ENCODE measurements around the gene ZBTB5. TPM values are rescaled to one million over a fixed set of nuclear protein-coding genes. Genes with fewer than 3 reads are reported as not detected.

The ZBTB5 gene
- total RNA-seq, 1 experiment from 2014 or later = 30.6 TPM

DNA sequence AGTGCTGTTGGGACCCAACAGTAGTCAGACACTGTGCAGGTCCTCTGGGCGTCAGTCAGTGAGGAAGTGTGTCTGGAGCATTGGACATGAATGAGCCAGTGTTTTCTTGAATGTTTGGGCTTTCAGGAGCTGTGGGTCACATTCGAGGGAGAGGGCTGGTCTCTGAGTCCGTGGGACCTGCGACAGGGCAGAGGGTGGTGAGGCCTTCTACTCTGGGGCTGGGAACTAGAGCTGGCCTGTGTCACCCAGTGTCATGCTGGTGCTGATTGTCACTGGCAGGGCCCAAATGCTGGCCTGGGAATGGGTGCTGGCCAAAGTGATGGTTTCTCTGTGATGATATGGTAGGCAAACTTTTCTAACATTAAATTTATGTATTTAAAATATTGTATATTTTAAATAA is 30.8 kb upstream of the ZBTB5 start:
- no peaks in the 10 kb centered on the region for H3K4me1 ChIP-seq (ENCODE audit: control insufficient read depth, insufficient read depth, low read length)
- in situ Hi-C loops (cut with HindIII; ENCODE audit: low pct_unique_long_range_greater_than_20kb, low sequenced_read_pairs) (no loop called here), intact Hi-C loops (cut with micrococcal nuclease; ENCODE audit: unreplicated experiment) (loop anchor here (10.0 kb wide), 1 partner anchor 239 kb away; no protein-coding TSS in a partner anchor)
- no peak for DNase-seq (ENCODE audit: low read depth, low spot score)
- ChIA-PET CTCF (interaction anchor here (0.7 to 0.8 kb wide), 2 partner anchors 16 to 259 kb away, joined by 3 to 12 read pairs; no protein-coding TSS in a partner anchor), POLR2A (no interaction called here)
- H3K9me3 ChIP-seq (ENCODE audit: control insufficient read depth, insufficient read depth, low read depth, low read length) = no peaks in the 10 kb centered on the region
- H3K27ac ChIP-seq (ENCODE audit: low read length) = no peak overlapping the region
- H3K27me3 ChIP-seq (ENCODE audit: control insufficient read depth, insufficient read depth, low read length) = no peaks in the 10 kb centered on the region
- no TSS peak for BruUV-seq (replicated peaks)
- no peak; the same call in 1 of the 2 replicates for ATAC-seq
- H3K4me3 ChIP-seq (ENCODE audit: low read depth in 2 of 2, low read length in 2 of 2) = no peak overlapping the region
- peaks cover 62% of the 10 kb centered on the region for H3K36me3 ChIP-seq (ENCODE audit: control insufficient read depth, insufficient read depth, low read length)
- TF ChIP-seq, protein P1, sequence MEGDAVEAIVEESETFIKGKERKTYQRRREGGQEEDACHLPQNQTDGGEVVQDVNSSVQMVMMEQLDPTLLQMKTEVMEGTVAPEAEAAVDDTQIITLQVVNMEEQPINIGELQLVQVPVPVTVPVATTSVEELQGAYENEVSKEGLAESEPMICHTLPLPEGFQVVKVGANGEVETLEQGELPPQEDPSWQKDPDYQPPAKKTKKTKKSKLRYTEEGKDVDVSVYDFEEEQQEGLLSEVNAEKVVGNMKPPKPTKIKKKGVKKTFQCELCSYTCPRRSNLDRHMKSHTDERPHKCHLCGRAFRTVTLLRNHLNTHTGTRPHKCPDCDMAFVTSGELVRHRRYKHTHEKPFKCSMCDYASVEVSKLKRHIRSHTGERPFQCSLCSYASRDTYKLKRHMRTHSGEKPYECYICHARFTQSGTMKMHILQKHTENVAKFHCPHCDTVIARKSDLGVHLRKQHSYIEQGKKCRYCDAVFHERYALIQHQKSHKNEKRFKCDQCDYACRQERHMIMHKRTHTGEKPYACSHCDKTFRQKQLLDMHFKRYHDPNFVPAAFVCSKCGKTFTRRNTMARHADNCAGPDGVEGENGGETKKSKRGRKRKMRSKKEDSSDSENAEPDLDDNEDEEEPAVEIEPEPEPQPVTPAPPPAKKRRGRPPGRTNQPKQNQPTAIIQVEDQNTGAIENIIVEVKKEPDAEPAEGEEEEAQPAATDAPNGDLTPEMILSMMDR (IDR thresholded peaks at IDR 0.05) = no peak
- TF ChIP-seq SIN3A (IDR thresholded peaks at IDR 0.05; ENCODE audit: borderline replicate concordance, insufficient read depth, low read depth, low read length) (no peak), POLR2AphosphoS5 (IDR thresholded peaks at IDR 0.05; ENCODE audit: low read depth, low read length) (no peak), TCF7L2 (IDR thresholded peaks at IDR 0.05; ENCODE audit: low read depth, low read length) (no peak)
- TF ChIP-seq, protein P2, sequence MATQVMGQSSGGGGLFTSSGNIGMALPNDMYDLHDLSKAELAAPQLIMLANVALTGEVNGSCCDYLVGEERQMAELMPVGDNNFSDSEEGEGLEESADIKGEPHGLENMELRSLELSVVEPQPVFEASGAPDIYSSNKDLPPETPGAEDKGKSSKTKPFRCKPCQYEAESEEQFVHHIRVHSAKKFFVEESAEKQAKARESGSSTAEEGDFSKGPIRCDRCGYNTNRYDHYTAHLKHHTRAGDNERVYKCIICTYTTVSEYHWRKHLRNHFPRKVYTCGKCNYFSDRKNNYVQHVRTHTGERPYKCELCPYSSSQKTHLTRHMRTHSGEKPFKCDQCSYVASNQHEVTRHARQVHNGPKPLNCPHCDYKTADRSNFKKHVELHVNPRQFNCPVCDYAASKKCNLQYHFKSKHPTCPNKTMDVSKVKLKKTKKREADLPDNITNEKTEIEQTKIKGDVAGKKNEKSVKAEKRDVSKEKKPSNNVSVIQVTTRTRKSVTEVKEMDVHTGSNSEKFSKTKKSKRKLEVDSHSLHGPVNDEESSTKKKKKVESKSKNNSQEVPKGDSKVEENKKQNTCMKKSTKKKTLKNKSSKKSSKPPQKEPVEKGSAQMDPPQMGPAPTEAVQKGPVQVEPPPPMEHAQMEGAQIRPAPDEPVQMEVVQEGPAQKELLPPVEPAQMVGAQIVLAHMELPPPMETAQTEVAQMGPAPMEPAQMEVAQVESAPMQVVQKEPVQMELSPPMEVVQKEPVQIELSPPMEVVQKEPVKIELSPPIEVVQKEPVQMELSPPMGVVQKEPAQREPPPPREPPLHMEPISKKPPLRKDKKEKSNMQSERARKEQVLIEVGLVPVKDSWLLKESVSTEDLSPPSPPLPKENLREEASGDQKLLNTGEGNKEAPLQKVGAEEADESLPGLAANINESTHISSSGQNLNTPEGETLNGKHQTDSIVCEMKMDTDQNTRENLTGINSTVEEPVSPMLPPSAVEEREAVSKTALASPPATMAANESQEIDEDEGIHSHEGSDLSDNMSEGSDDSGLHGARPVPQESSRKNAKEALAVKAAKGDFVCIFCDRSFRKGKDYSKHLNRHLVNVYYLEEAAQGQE (IDR thresholded peaks at IDR 0.05; ENCODE audit: insufficient read depth in 1 of 2, low read depth in 2 of 2, low read length in 1 of 2) = no peak

GRCh38 chr9:37495571-37495970 is 30.3 kb upstream of the ZBTB5 start:
- in situ Hi-C loops (cut with HindIII; ENCODE audit: low pct_unique_long_range_greater_than_20kb, low sequenced_read_pairs) = no loop called here
- H3K9me3 ChIP-seq (ENCODE audit: control insufficient read depth, insufficient read depth, low read depth, low read length) = no peaks in the 10 kb centered on the region
- BruUV-seq (replicated peaks) = no TSS peak
- DNase-seq (ENCODE audit: low read depth, low spot score) = no peak
- intact Hi-C loops (cut with micrococcal nuclease; ENCODE audit: unreplicated experiment) = loop anchor here (10.0 kb wide), 1 partner anchor 239 kb away; no protein-coding TSS in a partner anchor
- peaks cover 61% of the 10 kb centered on the region for H3K36me3 ChIP-seq (ENCODE audit: control insufficient read depth, insufficient read depth, low read length)
- ATAC-seq = no peak; the same call in 1 of the 2 replicates
- no peak overlapping the region for H3K4me3 ChIP-seq (ENCODE audit: low read depth in 2 of 2, low read length in 2 of 2)
- ChIA-PET CTCF (interaction anchor here (0.8 kb wide), 1 partner anchor 15 kb away, joined by 3 read pairs; no protein-coding TSS in a partner anchor), POLR2A (no interaction called here)
- H3K27ac ChIP-seq (ENCODE audit: low read length) = no peak overlapping the region
- H3K27me3 ChIP-seq (ENCODE audit: control insufficient read depth, insufficient read depth, low read length) = no peaks in the 10 kb centered on the region
- H3K4me1 ChIP-seq (ENCODE audit: control insufficient read depth, insufficient read depth, low read length) = no peaks in the 10 kb centered on the region
- TF ChIP-seq, protein P2 (IDR thresholded peaks at IDR 0.05; ENCODE audit: insufficient read depth in 1 of 2, low read depth in 2 of 2, low read length in 1 of 2) = no peak
- TF ChIP-seq TCF7L2 (IDR thresholded peaks at IDR 0.05; ENCODE audit: low read depth, low read length) (no peak), SIN3A (IDR thresholded peaks at IDR 0.05; ENCODE audit: borderline replicate concordance, insufficient read depth, low read depth, low read length) (no peak), POLR2AphosphoS5 (IDR thresholded peaks at IDR 0.05; ENCODE audit: low read depth, low read length) (no peak)
- TF ChIP-seq, protein P1 (IDR thresholded peaks at IDR 0.05) = no peak
